Fibroblast of lung (primary cell): Measurements from ENCODE around the gene DRG1.

Experiments used
- EZH2 ChIP-seq: IDR thresholded peaks from 2 replicates; pipeline ENCODE4 v1.5.1; 2012; ENCODE audit warnings: low read length, control low read depth, mild to moderate bottlenecking; ENCODE audit errors: missing control alignments
- TF ChIP-seq, protein P1 (sequence below), 2 donors: IDR thresholded peaks in 1 of 2; conservative IDR thresholded peaks in 1 of 2; 1 replicate in 1 of 2; 2 replicates in 1 of 2; pipeline ENCODE4 v1.5.1; 2011 to 2012; ENCODE audit warnings: low read length in 2 of 2, control low read depth in 1 of 2, inconsistent platforms in 1 of 2, low read depth in 1 of 2, mild to moderate bottlenecking in 1 of 2

DNA sequence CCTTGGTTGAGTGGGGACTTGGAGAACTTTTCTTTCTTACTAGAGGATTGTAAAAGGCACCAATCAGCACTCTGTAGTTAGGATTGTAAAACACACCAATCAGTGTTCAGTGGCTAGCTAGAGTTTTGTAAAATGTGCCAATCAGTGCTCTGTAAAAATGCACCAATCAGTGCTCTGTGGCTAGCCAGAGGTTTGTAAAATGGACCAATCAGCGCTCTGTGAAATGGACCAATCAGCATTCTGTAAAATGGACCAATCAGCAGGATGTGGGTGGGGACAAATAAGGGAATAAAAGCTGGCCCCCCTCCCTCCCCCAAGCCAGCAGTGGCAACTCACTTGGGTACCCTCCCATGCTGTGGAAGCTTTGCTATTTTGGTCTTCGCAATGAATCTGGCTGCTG lies 5.5 kb upstream of the DRG1 start:
- TF ChIP-seq, protein P1, sequence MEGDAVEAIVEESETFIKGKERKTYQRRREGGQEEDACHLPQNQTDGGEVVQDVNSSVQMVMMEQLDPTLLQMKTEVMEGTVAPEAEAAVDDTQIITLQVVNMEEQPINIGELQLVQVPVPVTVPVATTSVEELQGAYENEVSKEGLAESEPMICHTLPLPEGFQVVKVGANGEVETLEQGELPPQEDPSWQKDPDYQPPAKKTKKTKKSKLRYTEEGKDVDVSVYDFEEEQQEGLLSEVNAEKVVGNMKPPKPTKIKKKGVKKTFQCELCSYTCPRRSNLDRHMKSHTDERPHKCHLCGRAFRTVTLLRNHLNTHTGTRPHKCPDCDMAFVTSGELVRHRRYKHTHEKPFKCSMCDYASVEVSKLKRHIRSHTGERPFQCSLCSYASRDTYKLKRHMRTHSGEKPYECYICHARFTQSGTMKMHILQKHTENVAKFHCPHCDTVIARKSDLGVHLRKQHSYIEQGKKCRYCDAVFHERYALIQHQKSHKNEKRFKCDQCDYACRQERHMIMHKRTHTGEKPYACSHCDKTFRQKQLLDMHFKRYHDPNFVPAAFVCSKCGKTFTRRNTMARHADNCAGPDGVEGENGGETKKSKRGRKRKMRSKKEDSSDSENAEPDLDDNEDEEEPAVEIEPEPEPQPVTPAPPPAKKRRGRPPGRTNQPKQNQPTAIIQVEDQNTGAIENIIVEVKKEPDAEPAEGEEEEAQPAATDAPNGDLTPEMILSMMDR (conservative IDR thresholded peaks at IDR 0.05 in 1 of 2, IDR thresholded peaks at IDR 0.05 in 1 of 2; ENCODE audit: low read depth in 1 of 2, low read length in 2 of 2) = no peak
- TF ChIP-seq EZH2 = no peak
